KOPT-K1 (cell line): ENCODE measurements around the gene FOXF2.

Experiments
- H3K27ac ChIP-seq: fragments of 200-600 bp; sonication (generic); 2 replicates; pipeline ENCODE4 v1.5.1; 2016; ENCODE audit warnings: antibody characterized with exemption, mild to moderate bottlenecking, low read depth, low read length; ENCODE audit not compliant: poor library complexity, severe bottlenecking
- H3K36me3 ChIP-seq: fragments of 200-600 bp; sonication (generic); 2 replicates; pipeline ENCODE4 v1.5.1; 2017; ENCODE audit warnings: antibody characterized with exemption, mild to moderate bottlenecking, low read length, moderate library complexity; ENCODE audit not compliant: insufficient read depth
- H3K9me3 ChIP-seq: fragments of 200-600 bp; sonication (generic); 2 replicates; pipeline ENCODE4 v1.5.1; 2017; ENCODE audit warnings: antibody characterized with exemption, low read length, mild to moderate bottlenecking; ENCODE audit not compliant: insufficient read depth, poor library complexity, severe bottlenecking

Gene FOXF2

DNA sequence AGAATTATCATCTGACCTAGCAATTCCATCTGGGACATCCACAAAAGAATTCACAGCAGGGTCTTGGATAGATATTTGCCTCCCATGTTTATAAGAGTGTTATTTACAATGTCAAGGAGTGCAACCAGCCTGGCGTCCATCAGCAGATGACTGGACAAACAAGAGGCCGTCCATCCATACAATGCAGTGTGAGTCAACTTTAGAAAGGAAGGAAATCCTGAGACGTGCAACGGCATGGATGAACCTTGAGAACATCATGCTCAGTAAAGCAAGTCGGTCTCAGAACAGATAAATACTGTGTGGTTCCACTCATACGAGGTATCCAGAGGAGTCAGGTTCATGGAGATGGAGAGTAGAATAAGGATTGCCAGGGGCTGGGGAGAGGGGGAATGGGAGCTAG, 46.4 kb downstream of the FOXF2 start:
- Histone ChIP-seq H3K27ac (no peak overlapping the region), H3K9me3 (no peaks in the 10 kb centered on the region), H3K36me3 (no peaks in the 10 kb centered on the region)

DNA sequence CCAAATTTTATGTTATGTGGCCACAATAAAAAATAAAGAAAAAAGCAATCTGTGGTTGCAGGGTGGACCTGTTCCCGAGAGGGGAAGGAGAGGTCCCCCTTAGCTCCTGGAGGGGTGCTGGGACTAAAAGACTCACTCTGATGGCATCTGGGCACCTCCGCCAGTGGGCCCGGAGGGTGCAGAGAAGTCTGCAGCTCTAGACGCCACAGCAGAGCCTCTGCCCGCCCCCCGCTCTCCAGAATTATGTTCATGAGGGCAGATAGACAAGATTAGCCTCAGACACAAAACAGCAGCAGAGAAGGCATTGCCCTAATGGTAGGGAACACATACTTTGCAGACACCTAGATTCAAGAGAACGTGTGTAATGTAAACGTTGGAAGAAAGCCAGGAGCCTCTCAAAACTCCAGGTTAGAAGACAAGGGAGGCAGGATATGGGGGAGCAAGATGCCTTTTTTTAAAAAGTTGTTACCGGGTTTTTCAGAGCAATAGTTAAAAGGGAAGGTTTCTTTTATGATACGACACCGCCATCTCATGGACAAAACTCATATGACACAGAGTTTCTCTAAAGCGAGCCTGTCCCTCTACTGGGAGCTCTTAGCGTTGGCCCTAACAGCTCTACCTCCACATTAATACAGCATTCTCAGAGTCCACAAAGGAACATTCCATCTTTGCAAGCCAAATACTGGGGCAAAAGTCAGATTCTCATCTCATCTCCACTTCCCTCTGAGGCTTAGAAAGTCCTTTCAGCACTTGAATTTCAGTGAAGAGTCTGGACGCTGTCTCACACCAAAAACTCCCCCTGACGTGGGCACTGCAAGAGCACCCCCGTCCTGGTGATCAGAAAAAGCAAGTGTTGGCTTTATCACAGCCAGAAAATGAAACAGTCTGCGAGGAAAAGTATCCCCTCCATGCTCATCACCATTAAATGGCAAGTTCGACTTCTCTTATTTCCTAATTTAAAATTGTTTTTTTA, 47.2 kb downstream of the FOXF2 start:
- H3K9me3 ChIP-seq = no peaks in the 10 kb centered on the region
- no peaks in the 10 kb centered on the region for H3K36me3 ChIP-seq
- H3K27ac ChIP-seq = no peak overlapping the region

DNA sequence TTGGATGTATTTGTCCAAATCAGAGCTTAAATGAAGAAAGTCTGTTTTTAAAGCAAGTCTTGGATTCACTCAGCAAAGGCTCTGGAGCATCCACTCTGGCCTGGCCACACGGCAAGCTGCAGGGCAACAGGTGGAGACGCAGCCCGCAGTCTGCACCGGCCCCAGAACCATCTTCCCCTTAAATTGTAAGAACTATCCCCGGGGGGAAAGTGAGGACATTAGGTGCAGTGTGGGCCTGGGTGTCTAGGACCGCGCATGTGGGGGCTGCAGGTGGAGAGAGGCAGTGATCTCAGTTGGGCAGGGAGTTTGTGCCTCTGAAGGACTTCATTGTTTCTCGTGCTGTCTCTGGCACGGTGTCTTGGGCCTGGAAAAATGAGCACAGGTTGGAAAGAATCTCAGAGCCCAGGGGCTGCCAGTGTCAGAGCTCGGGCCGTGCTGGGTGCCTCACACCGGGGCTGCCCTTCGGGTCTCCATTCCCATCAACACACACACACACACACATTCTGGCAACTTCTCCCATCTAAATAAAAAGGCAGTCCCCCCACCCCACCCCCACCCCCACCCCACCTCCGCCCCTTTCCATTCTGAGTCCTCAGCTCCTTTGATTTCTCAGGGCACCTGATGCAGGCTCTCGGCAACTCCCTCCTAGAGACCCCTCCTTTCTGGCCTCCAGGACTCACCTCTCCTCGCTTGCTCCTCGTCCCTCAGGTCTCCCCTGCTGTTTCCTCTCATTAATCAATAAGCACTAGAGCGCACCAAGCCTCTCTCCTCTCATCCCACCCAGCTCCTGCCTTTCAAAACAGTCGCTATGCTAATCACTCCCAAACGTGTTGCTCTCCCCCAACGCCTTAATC, 48.4 kb downstream of the FOXF2 start:
- Histone ChIP-seq H3K27ac (no peak overlapping the region), H3K9me3 (no peaks in the 10 kb centered on the region), H3K36me3 (no peaks in the 10 kb centered on the region)

DNA sequence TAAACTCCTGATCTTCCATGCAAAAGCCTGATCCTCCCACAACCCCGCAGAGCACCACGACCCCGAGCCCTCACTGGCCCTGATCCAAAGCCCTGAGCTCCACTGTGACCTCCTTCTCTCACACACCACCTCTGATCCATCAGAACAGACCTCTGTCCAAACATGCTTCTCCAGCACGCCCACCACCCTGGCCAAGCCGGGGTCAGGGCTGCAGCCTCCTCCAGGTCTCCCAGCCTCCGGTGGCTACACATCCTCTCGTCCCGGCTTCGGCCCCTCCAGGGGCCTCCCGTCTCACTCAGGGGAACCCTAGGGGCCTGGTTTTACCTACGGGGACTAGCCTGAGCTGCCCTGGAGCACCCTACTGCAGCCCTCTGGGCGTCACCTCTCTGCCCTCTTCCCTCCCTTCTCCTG, 49.1 kb downstream of the FOXF2 start:
- Histone ChIP-seq H3K9me3 (no peaks in the 10 kb centered on the region), H3K27ac (no peak overlapping the region), H3K36me3 (no peaks in the 10 kb centered on the region)

DNA sequence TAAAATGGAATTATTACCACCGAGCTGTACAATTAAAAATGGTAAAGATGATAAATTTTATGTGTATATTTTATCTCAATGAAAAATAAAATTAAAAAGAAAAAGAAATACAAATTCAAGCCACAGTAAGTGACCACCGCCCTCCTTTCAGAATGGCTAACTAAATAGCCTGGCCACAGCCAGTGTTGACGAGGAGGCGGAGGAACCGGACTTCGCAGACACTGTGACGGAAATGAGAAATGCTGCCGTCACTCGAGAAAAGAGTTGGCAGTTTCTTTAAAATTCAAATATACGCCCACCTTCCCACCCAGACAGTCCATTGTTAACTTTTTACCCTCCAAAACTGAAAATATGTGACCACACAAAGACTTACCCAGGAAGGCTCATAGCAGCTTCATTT, 50.0 kb downstream of the FOXF2 start:
- no peak overlapping the region for H3K27ac ChIP-seq
- H3K9me3 ChIP-seq = no peaks in the 10 kb centered on the region
- H3K36me3 ChIP-seq = no peaks in the 10 kb centered on the region

DNA sequence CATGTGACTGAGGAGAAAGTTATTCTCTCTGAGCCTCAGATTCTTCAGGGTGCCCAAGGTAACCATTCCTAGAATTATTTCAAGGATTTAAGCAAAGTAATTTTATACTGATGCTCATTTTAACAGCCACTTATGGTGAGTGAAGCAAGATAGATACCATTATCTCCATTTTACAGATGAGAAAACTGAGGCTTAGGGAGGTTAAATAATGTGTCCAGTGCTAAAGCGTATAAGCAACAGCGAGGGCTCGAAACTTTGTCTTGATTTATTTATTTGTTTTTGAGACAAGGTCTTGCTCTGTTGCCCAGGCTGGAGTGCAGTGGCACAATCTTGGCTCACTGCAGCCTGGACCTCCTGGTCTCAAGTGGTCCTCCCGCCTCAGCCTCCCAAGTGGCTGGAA, 53.6 kb downstream of the FOXF2 start:
- Histone ChIP-seq H3K36me3 (no peaks in the 10 kb centered on the region), H3K27ac (no peak overlapping the region), H3K9me3 (no peaks in the 10 kb centered on the region)
